ENCODE measurements around the gene PTPRN2.

The PTPRN2 gene

GRCh38 chr7:157656195-157656769, 931.3 kb downstream of the PTPRN2 start:
- no peak overlapping the region for H3K27ac ChIP-seq
- no peak overlapping the region for H3K4me3 ChIP-seq
- peak; percentile 54 for DNase-seq (ENCODE audit: low spot score)
- no peak for TF ChIP-seq CTCF (IDR thresholded peaks at IDR 0.05)

GRCh38 chr7:157654350-157654749, 933.3 kb downstream of the PTPRN2 start:
- no peak for DNase-seq (ENCODE audit: low spot score)

GRCh38 chr7:157653827-157654207, 933.8 kb downstream of the PTPRN2 start:
- TF ChIP-seq CTCF (IDR thresholded peaks at IDR 0.05): no peak
- H3K27ac ChIP-seq: no peak overlapping the region
- DNase-seq (ENCODE audit: low spot score): no peak

More at GRCh38 chr7:157654350-157654749, 933.3 kb downstream of the PTPRN2 start:
- no peak overlapping the region for H3K27ac ChIP-seq
- no peak for TF ChIP-seq CTCF (IDR thresholded peaks at IDR 0.05)
- no peak overlapping the region for H3K4me3 ChIP-seq

GRCh38 chr7:157652954-157653826, 934.4 kb downstream of the PTPRN2 start:
- Histone ChIP-seq H3K4me3 (no peak overlapping the region), H3K27ac (no peak overlapping the region)
- no peak for DNase-seq (ENCODE audit: low spot score)
- TF ChIP-seq CTCF (IDR thresholded peaks at IDR 0.05): no peak

More at GRCh38 chr7:157653827-157654207, 933.8 kb downstream of the PTPRN2 start:
- H3K4me3 ChIP-seq: no peak overlapping the region

- no peak for DNase-seq (ENCODE audit: low spot score)
- no peak for TF ChIP-seq CTCF (IDR thresholded peaks at IDR 0.05)
- Histone ChIP-seq H3K27ac (no peak overlapping the region), H3K4me3 (no peak overlapping the region)
Measured at GRCh38 chr7:157652161-157652953, 935.3 kb downstream of the PTPRN2 start.

GRCh38 chr7:157651366-157652160, 936.1 kb downstream of the PTPRN2 start:
- TF ChIP-seq CTCF (IDR thresholded peaks at IDR 0.05): no peak
- no peak for DNase-seq (ENCODE audit: low spot score)

More at GRCh38 chr7:157651366-157652160, 936.1 kb downstream of the PTPRN2 start:
- no peak overlapping the region for H3K4me3 ChIP-seq
- no peak overlapping the region for H3K27ac ChIP-seq
